IMR-90 (cell line): ENCODE results near the gene ADAT1. TPM values are rescaled to one million over a fixed set of nuclear protein-coding genes. Genes with fewer than 3 reads are reported as not detected.

Experiments
- ATAC-seq: fragments of 200-7000 bp; cut with Tn5 transposase; 2 replicates; pipeline ENCODE4 v1.9.1; 2020; ENCODE audit warnings: low read depth, mild to moderate bottlenecking, moderate library complexity
- BruUV-seq: library from RNA; stranded (reverse); fragments of 400-500 nt; replicated peaks from 2 replicates; lab custom pipeline; 2021; lab: Mats Ljungman, UMichigan
- CTCF ChIA-PET: fragments of 300-600 bp; formaldehyde crosslinking; extraction: SDS; loops from one replicate; lab custom pipeline; 2021; ENCODE audit warnings: antibody characterized with exemption; lab: Yijun Ruan, JAX
- POLR2A ChIA-PET: fragments of 300-600 bp; sonication (Branson Sonifier 250); formaldehyde crosslinking; loops from one replicate; lab custom pipeline; 2022; ENCODE audit warnings: antibody characterized with exemption; ENCODE audit not compliant: unreplicated experiment; lab: Charles Lee
- DNase-seq: peaks from one replicate; pipeline ENCODE4 v3.0.0; 2013
- H2AFZ ChIP-seq: replicated peaks from 2 replicates; pipeline ENCODE3; 2013; ENCODE audit warnings: low read length, mild to moderate bottlenecking; ENCODE audit not compliant: poor library complexity
- H2AK5ac ChIP-seq: 2 replicates; pipeline ENCODE4 v1.6.1; 2013; ENCODE audit warnings: low read depth, low read length, inconsistent platforms
- H2AK9ac ChIP-seq: replicated peaks from 2 replicates; pipeline ENCODE3; 2013; ENCODE audit warnings: mild to moderate bottlenecking, low read depth, low read length, moderate library complexity; ENCODE audit not compliant: poor library complexity
- H2BK120ac ChIP-seq: 2 replicates; pipeline ENCODE4 v1.6.1; 2013; ENCODE audit warnings: low read depth, low read length, inconsistent platforms
- H2BK15ac ChIP-seq: 3 replicates; pipeline ENCODE4 v1.6.1; 2013; ENCODE audit warnings: low read depth, low read length, inconsistent platforms
- H2BK20ac ChIP-seq: 2 replicates; pipeline ENCODE4 v1.6.1; 2013; ENCODE audit warnings: low read depth, mild to moderate bottlenecking, inconsistent platforms, low read length, moderate library complexity
- H2BK5ac ChIP-seq: 2 replicates; pipeline ENCODE4 v1.6.1; 2013; ENCODE audit warnings: mild to moderate bottlenecking, low read depth, low read length, inconsistent platforms; ENCODE audit not compliant: poor library complexity, severe bottlenecking
- H3K14ac ChIP-seq: replicated peaks from 2 replicates; pipeline ENCODE4 v1.6.1; 2013; ENCODE audit warnings: low read depth, low read length, inconsistent platforms
- H3K18ac ChIP-seq: 2 replicates; pipeline ENCODE4 v1.6.1; 2013; ENCODE audit warnings: low read depth, low read length, control low read depth
- H3K23ac ChIP-seq: 2 replicates; pipeline ENCODE4 v1.6.1; 2013; ENCODE audit warnings: low read depth, low read length, inconsistent platforms
- H3K27ac ChIP-seq: 2 replicates; pipeline ENCODE4 v1.5.1; 2013; ENCODE audit warnings: mild to moderate bottlenecking, control low read depth, low read length; ENCODE audit not compliant: insufficient read depth
- H3K27me3 ChIP-seq: 2 replicates; pipeline ENCODE4 v1.6.1; 2013; ENCODE audit warnings: low read length; ENCODE audit not compliant: control insufficient read depth, insufficient read depth
- H3K36me3 ChIP-seq: 2 replicates; pipeline ENCODE4 v1.6.1; 2013; ENCODE audit warnings: low read length, mixed read lengths; ENCODE audit not compliant: control insufficient read depth, insufficient read depth
- H3K4ac ChIP-seq: 2 replicates; pipeline ENCODE4 v1.6.1; 2013; ENCODE audit warnings: low read depth, low read length, inconsistent platforms
- H3K4me1 ChIP-seq: 2 replicates; pipeline ENCODE4 v1.6.1; 2013; ENCODE audit warnings: low read length, mixed read lengths; ENCODE audit not compliant: control insufficient read depth, insufficient read depth
- H3K4me2 ChIP-seq: 2 replicates; pipeline ENCODE4 v1.6.1; 2013; ENCODE audit warnings: low read depth, mild to moderate bottlenecking, control low read depth, low read length, moderate library complexity
- H3K4me3 ChIP-seq: 2 replicates; pipeline ENCODE4 v1.5.1; 2013; ENCODE audit warnings: low read depth, mild to moderate bottlenecking, control low read depth, low read length, moderate library complexity; ENCODE audit not compliant: insufficient read depth
- H3K56ac ChIP-seq: 2 replicates; pipeline ENCODE4 v1.6.1; 2013; ENCODE audit warnings: low read length, inconsistent platforms; ENCODE audit not compliant: insufficient read depth; ENCODE audit errors: extremely low read depth
- H3K79me1 ChIP-seq, 2 experiments: 2 replicates each; pipeline ENCODE4 v1.6.1; 2013; ENCODE audit warnings: low read length in 2 of 2, inconsistent platforms in 1 of 2, low read depth in 1 of 2
- H3K9ac ChIP-seq: 2 replicates; pipeline ENCODE4 v1.6.1; 2013; ENCODE audit warnings: low read depth, low read length, control low read depth
- H3K9me1 ChIP-seq: 2 replicates; pipeline ENCODE4 v1.6.1; 2013; ENCODE audit warnings: low read length, inconsistent platforms; ENCODE audit not compliant: insufficient read depth
- H3K9me3 ChIP-seq: 2 replicates; pipeline ENCODE4 v1.6.1; 2013; ENCODE audit warnings: low read length; ENCODE audit not compliant: control insufficient read depth, insufficient read depth
- H4K20me1 ChIP-seq: 2 replicates; pipeline ENCODE4 v1.6.1; 2013; ENCODE audit warnings: low read length, inconsistent platforms; ENCODE audit not compliant: insufficient read depth
- H4K5ac ChIP-seq: 2 replicates; pipeline ENCODE4 v1.6.1; 2013; ENCODE audit warnings: mild to moderate bottlenecking, low read depth, low read length, control low read depth
- H4K8ac ChIP-seq, 2 experiments: 2 replicates each; pipeline ENCODE4 v1.6.1; 2013; ENCODE audit warnings: low read depth in 2 of 2, low read length in 2 of 2, control low read depth in 1 of 2, inconsistent platforms in 1 of 2
- H4K91ac ChIP-seq: 2 replicates; pipeline ENCODE4 v1.6.1; 2013; ENCODE audit warnings: low read depth, low read length, inconsistent platforms; ENCODE audit not compliant: insufficient read depth
- BHLHE40 ChIP-seq: fragments of 150-350 bp; IDR thresholded peaks from 2 replicates; pipeline ENCODE4 v1.6.1; 2016; ENCODE audit warnings: mild to moderate bottlenecking, low read depth, low read length
- CEBPB ChIP-seq: IDR thresholded peaks from 2 replicates; pipeline ENCODE4 v1.6.1; 2012; ENCODE audit warnings: low read depth, low read length, improper control_type of control experiment
- CHD1 ChIP-seq: IDR thresholded peaks from 2 replicates; pipeline ENCODE4 v1.6.1; 2012; ENCODE audit warnings: low read depth, low read length, improper control_type of control experiment
- CTCF ChIP-seq: conservative IDR thresholded peaks from 2 replicates; pipeline ENCODE4 v1.5.1; 2012; ENCODE audit warnings: mild to moderate bottlenecking, low read depth, low read length, improper control_type of control experiment
- FOS ChIP-seq: fragments of 150-350 bp; IDR thresholded peaks from 2 replicates; pipeline ENCODE4 v1.6.1; 2016; ENCODE audit warnings: low read depth, low read length
- MAFK ChIP-seq: IDR thresholded peaks from 2 replicates; pipeline ENCODE4 v1.6.1; 2012; ENCODE audit warnings: low read depth, low read length, improper control_type of control experiment
- MAZ ChIP-seq: IDR thresholded peaks from 2 replicates; pipeline ENCODE4 v1.6.1; 2012; ENCODE audit warnings: low read depth, mild to moderate bottlenecking, low read length, improper control_type of control experiment, moderate library complexity, borderline replicate concordance
- MXI1 ChIP-seq: IDR thresholded peaks from 2 replicates; pipeline ENCODE4 v1.6.1; 2012; ENCODE audit warnings: low read depth, mild to moderate bottlenecking, low read length, moderate library complexity, borderline replicate concordance
- NFE2L2 ChIP-seq: fragments of 150-350 bp; IDR thresholded peaks from 2 replicates; pipeline ENCODE4 v1.6.1; 2016; ENCODE audit warnings: low read depth, mild to moderate bottlenecking, low read length
- POLR2A ChIP-seq: IDR thresholded peaks from 2 replicates; pipeline ENCODE4 v1.6.1; 2012; ENCODE audit warnings: mild to moderate bottlenecking, low read depth, low read length
- RAD21 ChIP-seq: IDR thresholded peaks from 2 replicates; pipeline ENCODE4 v1.6.1; 2012; ENCODE audit warnings: low read length, improper control_type of control experiment
- RCOR1 ChIP-seq: IDR thresholded peaks from 2 replicates; pipeline ENCODE4 v1.6.1; 2012; ENCODE audit warnings: mild to moderate bottlenecking, low read length, improper control_type of control experiment; ENCODE audit not compliant: insufficient replicate concordance
- RFX5 ChIP-seq: IDR thresholded peaks from 2 replicates; pipeline ENCODE4 v1.8.0; 2012; ENCODE audit warnings: low read depth, mild to moderate bottlenecking, low read length, moderate library complexity
- SMC3 ChIP-seq: fragments of 150-350 bp; IDR thresholded peaks from 2 replicates; pipeline ENCODE4 v1.6.1; 2016; ENCODE audit warnings: low read depth, mild to moderate bottlenecking, antibody characterized with exemption, low read length, moderate library complexity
- USF2 ChIP-seq: fragments of 150-350 bp; IDR thresholded peaks from 2 replicates; pipeline ENCODE4 v1.6.1; 2017; ENCODE audit warnings: mild to moderate bottlenecking, antibody characterized with exemption, low read length, low read depth
- WGBS, 2 experiments: methylation state at CpG; one replicate each; pipeline versions ENCODE4 v1.1.5 to v1.1.7; 2013; ENCODE audit warnings: missing lambda C conversion rate in 2 of 2; ENCODE audit not compliant: insufficient read length in 1 of 2; ENCODE audit errors: extremely low coverage in 2 of 2; 5-methylcytosine and 5-hydroxymethylcytosine counted together
- dilution Hi-C: fragments of 300-500 bp; cut with HindIII; formaldehyde crosslinking; loops from one replicate; pipeline ENCODE4 v1.14.3; 2018; ENCODE audit warnings: low sequenced_read_pairs; ENCODE audit not compliant: unreplicated experiment
- in situ Hi-C: fragments of 300-500 bp; cut with MboI; formaldehyde crosslinking; loops from 3 replicates; pipeline ENCODE4 v1.14.3; 2019; ENCODE audit warnings: low sequenced_read_pairs, inconsistent platforms, mixed read lengths
- intact Hi-C: fragments of 100-400 bp; cut with micrococcal nuclease; formaldehyde crosslinking; loops from 2 replicates; pipeline ENCODE4 v1.10.0; 2022
- polyA plus RNA-seq, 3 experiments: library from polyadenylated mRNA; depleted of rRNA; stranded (reverse); fragments of >200 nt; gene quantifications; 2 replicates each; pipeline ENCODE4 v1.2.3, GENCODE V29; 2012; ENCODE audit warnings: low replicate concordance in 1 of 3
- total RNA-seq: library from RNA; depleted of rRNA; stranded (reverse); fragments of >200 nt; gene quantifications from 2 replicates; pipeline ENCODE4 v1.2.3, GENCODE V29; 2012
- TF ChIP-seq, protein P1 (sequence below): fragments of 150-350 bp; IDR thresholded peaks from 2 replicates; pipeline ENCODE4 v1.6.1; 2016; ENCODE audit warnings: low read depth, mild to moderate bottlenecking, low read length, moderate library complexity, borderline replicate concordance

The ADAT1 gene
- total and polyA plus RNA-seq, 2 of the 4 experiments (the other 2 are of a cell fraction) = 22.7 to 52.9 TPM

DNA sequence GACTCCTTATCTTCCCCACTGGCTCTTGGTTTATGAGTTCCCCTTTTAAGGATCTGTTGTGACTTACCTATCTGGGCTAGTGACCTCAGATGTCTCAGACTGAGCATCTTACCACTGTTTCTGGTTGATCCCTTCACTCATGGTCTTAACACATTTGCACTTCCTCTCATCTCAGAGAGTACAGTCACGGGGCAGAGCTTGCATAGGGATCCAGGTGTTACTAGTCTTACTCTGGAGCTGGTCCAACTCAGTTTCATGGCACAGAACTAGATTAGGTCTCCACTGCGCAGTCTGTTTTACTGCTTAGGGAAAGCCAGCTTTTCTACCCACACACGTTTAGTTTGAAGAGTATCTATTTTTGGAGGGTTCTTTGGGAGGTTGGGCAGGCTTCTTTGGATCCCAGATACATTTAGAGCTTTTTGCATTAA, 46.7 kb downstream of the ADAT1 start:
- DNase-seq (no peak), ATAC-seq (no peak)
- Histone ChIP-seq H3K9me3 (no peaks in the 10 kb centered on the region), H4K91ac (no peak overlapping the region), H4K5ac (no peak overlapping the region), H3K14ac (no peak overlapping the region), H2AFZ (no peak overlapping the region), H2BK120ac (no peak overlapping the region), H3K23ac (no peak overlapping the region), H3K4me2 (no peak overlapping the region), H3K56ac (no peak overlapping the region), H4K20me1 (no peaks in the 10 kb centered on the region), H3K79me1 (peaks cover 6 to 38% of the 10 kb centered on the region in 2 experiments; a peak in 3 of 4 replicates), H2AK9ac (no peak overlapping the region), H3K27me3 (no peaks in the 10 kb centered on the region), H2BK5ac (no peak overlapping the region), H3K36me3 (peaks cover 60% of the 10 kb centered on the region), H2BK15ac (no peak overlapping the region), H3K9me1 (peaks cover 9% of the 10 kb centered on the region; the same call in 1 of the 2 replicates), H3K27ac (no peak overlapping the region), H2AK5ac (no peak overlapping the region), H3K4ac (no peak overlapping the region), H3K18ac (no peak overlapping the region), H3K4me3 (no peak overlapping the region), H2BK20ac (no peak overlapping the region), H3K9ac (no peak overlapping the region), H3K4me1 (0 out of 2 replicates have a peak, but pooled peaks cover 2% of the 10 kb centered on the region), H4K8ac (no peak overlapping the region)
- BruUV-seq = no TSS peak
- no CpG with 5 or more reads among the region's 3 CpGs for WGBS, 2 experiments
- intact Hi-C loops = no loop called here
- in situ Hi-C loops = loop anchor here (25.0 kb wide), 1 partner anchor 364 kb away; the partner anchor contains the start of genes CTRB1 and CTRB2
- no peak for TF ChIP-seq RAD21
- TF ChIP-seq SMC3 = no peak
- no peak for TF ChIP-seq MAFK
- TF ChIP-seq, protein P1, sequence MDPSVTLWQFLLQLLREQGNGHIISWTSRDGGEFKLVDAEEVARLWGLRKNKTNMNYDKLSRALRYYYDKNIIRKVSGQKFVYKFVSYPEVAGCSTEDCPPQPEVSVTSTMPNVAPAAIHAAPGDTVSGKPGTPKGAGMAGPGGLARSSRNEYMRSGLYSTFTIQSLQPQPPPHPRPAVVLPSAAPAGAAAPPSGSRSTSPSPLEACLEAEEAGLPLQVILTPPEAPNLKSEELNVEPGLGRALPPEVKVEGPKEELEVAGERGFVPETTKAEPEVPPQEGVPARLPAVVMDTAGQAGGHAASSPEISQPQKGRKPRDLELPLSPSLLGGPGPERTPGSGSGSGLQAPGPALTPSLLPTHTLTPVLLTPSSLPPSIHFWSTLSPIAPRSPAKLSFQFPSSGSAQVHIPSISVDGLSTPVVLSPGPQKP = no peak
- no peak for TF ChIP-seq NFE2L2
- TF ChIP-seq POLR2A = no peak
- no peak for TF ChIP-seq MXI1
- TF ChIP-seq BHLHE40 = no peak
- no peak for TF ChIP-seq CTCF
- no peak for TF ChIP-seq CHD1
- no peak for TF ChIP-seq FOS
- no peak for TF ChIP-seq MAZ
- no peak for TF ChIP-seq CEBPB
- TF ChIP-seq RFX5 = no peak
- no peak for TF ChIP-seq USF2
- TF ChIP-seq RCOR1 = no peak
- dilution Hi-C loops = no loop called here
- POLR2A ChIA-PET = no interaction called here
- CTCF ChIA-PET = no interaction called here
